Hepatocyte (in vitro differentiated cells): Measurements from ENCODE around the gene FAT1. TPM values are rescaled to one million over a fixed set of nuclear protein-coding genes. Genes with fewer than 3 reads are reported as not detected.

Experiments used
- DNase-seq: peaks from one replicate; pipeline ENCODE4 v3.0.0-alpha.2; 2016; ENCODE audit warnings: low spot score
- H2AFZ ChIP-seq: fragments of 200-600 bp; sonication (generic); 2 replicates; pipeline ENCODE4 v1.6.0; 2016; ENCODE audit warnings: antibody characterized with exemption, mild to moderate bottlenecking
- H3K27ac ChIP-seq: fragments of 200-600 bp; sonication (generic); 2 replicates; pipeline ENCODE4 v1.5.1; 2016; ENCODE audit warnings: mild to moderate bottlenecking
- H3K27me3 ChIP-seq: fragments of 200-600 bp; sonication (generic); 2 replicates; pipeline ENCODE4 v1.6.1; 2016
- H3K36me3 ChIP-seq: fragments of 200-600 bp; sonication (generic); replicated peaks from 2 replicates; pipeline ENCODE4 v1.5.1; 2016; ENCODE audit warnings: low read depth; ENCODE audit not compliant: insufficient read depth
- H3K4me1 ChIP-seq: fragments of 200-600 bp; sonication (generic); 2 replicates; pipeline ENCODE4 v1.5.1; 2016; ENCODE audit warnings: mild to moderate bottlenecking, moderate library complexity; ENCODE audit not compliant: insufficient read depth
- H3K4me2 ChIP-seq: fragments of 200-600 bp; sonication (generic); 2 replicates; pipeline ENCODE4 v1.6.0; 2016
- H3K4me3 ChIP-seq: fragments of 200-600 bp; sonication (generic); 2 replicates; pipeline ENCODE4 v1.5.1; 2016; ENCODE audit warnings: mild to moderate bottlenecking
- H3K79me2 ChIP-seq: fragments of 200-600 bp; sonication (generic); 2 replicates; pipeline ENCODE4 v1.6.0; 2017; ENCODE audit warnings: mild to moderate bottlenecking
- H3K9me2 ChIP-seq: fragments of 200-600 bp; sonication (generic); replicated peaks from 2 replicates; pipeline ENCODE4 v1.6.0; 2017; ENCODE audit warnings: mild to moderate bottlenecking; ENCODE audit not compliant: insufficient read depth
- H3K9me3 ChIP-seq: fragments of 200-600 bp; sonication (generic); 2 replicates; pipeline ENCODE4 v1.5.1; 2016; ENCODE audit warnings: low read depth, mild to moderate bottlenecking
- H4K20me1 ChIP-seq: fragments of 200-600 bp; sonication (generic); 2 replicates; pipeline ENCODE4 v1.6.0; 2016; ENCODE audit warnings: mild to moderate bottlenecking; ENCODE audit not compliant: insufficient read depth, poor library complexity, severe bottlenecking
- CTCF ChIP-seq: fragments of 200-600 bp; sonication (generic); IDR thresholded peaks from 2 replicates; pipeline ENCODE4 v1.5.1; 2016; ENCODE audit warnings: antibody characterized with exemption, mild to moderate bottlenecking; ENCODE audit not compliant: poor library complexity
- EZH2 ChIP-seq: fragments of 200-600 bp; sonication (generic); IDR thresholded peaks from 2 replicates; pipeline ENCODE4 v1.6.1; 2016; ENCODE audit warnings: antibody characterized with exemption, mild to moderate bottlenecking, borderline replicate concordance
- EZH2phosphoT487 ChIP-seq: fragments of 200-600 bp; sonication (generic); IDR thresholded peaks from one replicate; pipeline ENCODE4 v1.6.1; 2018; ENCODE audit warnings: antibody characterized with exemption, mild to moderate bottlenecking, low read depth, moderate library complexity; ENCODE audit not compliant: unreplicated experiment, severe bottlenecking
- WGBS: methylation state at CpG from one replicate; pipeline ENCODE4 v1.1.6; 2016; ENCODE audit warnings: low lambda C conversion rate; ENCODE audit errors: missing lambda C conversion rate; 5-methylcytosine and 5-hydroxymethylcytosine counted together
- polyA plus RNA-seq: library from polyadenylated mRNA; unstranded; fragments of >200 nt; fragmentation: Nextera tagmentation; extraction: Ambion mirVana; gene quantifications from 2 replicates; pipeline ENCODE4 v1.2.1, GENCODE V29; 2016
- total RNA-seq: library from RNA; depleted of rRNA; stranded (reverse); fragments of >200 nt; gene quantifications from 2 replicates; pipeline ENCODE4 v1.2.3, GENCODE V29; 2014

The FAT1 gene
- total and polyA plus RNA-seq, 2 experiments from 2014 or later: 33.9 to 168 TPM

- H3K27me3 ChIP-seq: no peaks in the 10 kb centered on the region
- H3K79me2 ChIP-seq: no peaks in the 10 kb centered on the region
- H3K9me3 ChIP-seq: no peaks in the 10 kb centered on the region
- no peak overlapping the region for H2AFZ ChIP-seq
- H3K4me1 ChIP-seq: no peaks in the 10 kb centered on the region
- WGBS: 94% methylated on average over 3 of the region's 3 CpGs
- no peak overlapping the region for H3K27ac ChIP-seq
- DNase-seq: no peak
- H3K36me3 ChIP-seq: no peaks in the 10 kb centered on the region
- no peaks in the 10 kb centered on the region for H3K9me2 ChIP-seq
- H4K20me1 ChIP-seq: no peaks in the 10 kb centered on the region
- no peak overlapping the region for H3K4me3 ChIP-seq
- H3K4me2 ChIP-seq: no peak overlapping the region
- TF ChIP-seq EZH2phosphoT487 (no peak), EZH2 (no peak), CTCF (no peak)
Measured at GRCh38 chr4:186761393-186761792, 37.7 kb upstream of the FAT1 start.

DNA sequence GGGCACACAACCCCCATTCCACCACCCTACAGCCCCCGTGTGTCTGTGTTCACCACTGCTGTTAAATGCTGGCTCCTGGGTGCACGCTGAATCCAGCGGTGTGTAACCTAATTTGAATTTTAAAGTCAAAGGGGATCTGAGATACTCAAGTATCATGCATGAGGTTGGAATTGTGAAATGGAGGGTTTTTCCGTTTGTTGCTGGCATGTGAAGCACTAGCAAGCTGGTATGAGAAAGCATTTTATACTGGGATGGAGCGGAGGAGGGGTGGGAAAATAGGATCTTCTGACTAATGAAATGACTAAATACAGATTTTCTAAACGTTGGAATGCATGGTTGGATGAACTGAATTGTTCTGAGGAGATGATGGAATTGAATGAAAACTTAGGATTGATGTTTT, 36.9 kb upstream of the FAT1 start:
- Histone ChIP-seq H3K79me2 (no peaks in the 10 kb centered on the region), H3K36me3 (no peaks in the 10 kb centered on the region), H4K20me1 (no peaks in the 10 kb centered on the region), H3K9me2 (no peaks in the 10 kb centered on the region), H3K27me3 (no peaks in the 10 kb centered on the region), H3K9me3 (no peaks in the 10 kb centered on the region), H3K4me1 (peaks cover under 1% of the 10 kb centered on the region), H3K4me2 (no peak overlapping the region), H2AFZ (no peak overlapping the region), H3K27ac (no peak overlapping the region), H3K4me3 (no peak overlapping the region)
- WGBS: 86% methylated on average over 6 of the region's 6 CpGs
- DNase-seq: no peak
- TF ChIP-seq EZH2phosphoT487 (no peak), EZH2 (no peak), CTCF (no peak)

DNA sequence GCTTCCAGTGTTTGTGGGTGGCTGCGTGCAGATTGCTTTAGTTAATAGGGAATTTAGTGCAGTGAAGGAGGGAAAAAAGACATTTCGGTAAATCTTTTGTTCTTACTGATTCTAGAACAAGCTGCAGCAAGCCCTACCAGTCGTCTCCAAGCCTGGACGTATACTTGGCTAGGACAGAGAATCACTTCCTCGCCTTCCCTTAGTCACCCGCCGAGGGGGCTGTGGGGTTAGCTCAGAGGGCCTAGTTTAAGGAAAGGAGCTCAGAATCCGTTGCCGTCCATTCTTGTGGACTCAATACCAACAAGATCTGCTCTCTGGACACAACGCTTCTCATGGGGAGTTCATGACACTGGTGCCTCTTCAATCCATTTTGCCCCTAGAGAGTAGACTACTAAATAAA, 36.3 kb upstream of the FAT1 start:
- H3K4me3 ChIP-seq: no peak overlapping the region
- TF ChIP-seq CTCF (no peak), EZH2phosphoT487 (no peak), EZH2 (no peak)
- H3K4me1 ChIP-seq: peaks cover 7% of the 10 kb centered on the region
- no peaks in the 10 kb centered on the region for H3K9me2 ChIP-seq
- no peak overlapping the region for H3K27ac ChIP-seq
- no peaks in the 10 kb centered on the region for H4K20me1 ChIP-seq
- DNase-seq: no peak
- 93% methylated on average over 10 of the region's 10 CpGs for WGBS
- no peaks in the 10 kb centered on the region for H3K9me3 ChIP-seq
- H3K4me2 ChIP-seq: no peak overlapping the region
- H3K36me3 ChIP-seq: no peaks in the 10 kb centered on the region
- no peak overlapping the region for H2AFZ ChIP-seq
- no peaks in the 10 kb centered on the region for H3K27me3 ChIP-seq
- no peaks in the 10 kb centered on the region for H3K79me2 ChIP-seq
